IMR-90 (cell line): ENCODE data around the gene CEP135. TPM values are rescaled to one million over a fixed set of nuclear protein-coding genes. Genes with fewer than 3 reads are reported as not detected.

ENCODE experiments used
- ATAC-seq: fragments of 200-7000 bp; cut with Tn5 transposase; 2 replicates; pipeline ENCODE4 v1.9.1; 2020; ENCODE audit warnings: low read depth, mild to moderate bottlenecking, moderate library complexity
- BruUV-seq: library from RNA; stranded (reverse); fragments of 400-500 nt; replicated peaks from 2 replicates; lab custom pipeline; 2021; lab: Mats Ljungman, UMichigan
- CTCF ChIA-PET: fragments of 300-600 bp; formaldehyde crosslinking; extraction: SDS; loops from one replicate; lab custom pipeline; 2021; ENCODE audit warnings: antibody characterized with exemption; lab: Yijun Ruan, JAX
- POLR2A ChIA-PET: fragments of 300-600 bp; sonication (Branson Sonifier 250); formaldehyde crosslinking; loops from one replicate; lab custom pipeline; 2022; ENCODE audit warnings: antibody characterized with exemption; ENCODE audit not compliant: unreplicated experiment; lab: Charles Lee
- DNase-seq: peaks from one replicate; pipeline ENCODE4 v3.0.0; 2013
- H2AFZ ChIP-seq: replicated peaks from 2 replicates; pipeline ENCODE3; 2013; ENCODE audit warnings: low read length, mild to moderate bottlenecking; ENCODE audit not compliant: poor library complexity
- H2AK5ac ChIP-seq: 2 replicates; pipeline ENCODE4 v1.6.1; 2013; ENCODE audit warnings: low read depth, low read length, inconsistent platforms
- H2AK9ac ChIP-seq: replicated peaks from 2 replicates; pipeline ENCODE3; 2013; ENCODE audit warnings: mild to moderate bottlenecking, low read depth, low read length, moderate library complexity; ENCODE audit not compliant: poor library complexity
- H2BK120ac ChIP-seq: 2 replicates; pipeline ENCODE4 v1.6.1; 2013; ENCODE audit warnings: low read depth, low read length, inconsistent platforms
- H2BK15ac ChIP-seq: 3 replicates; pipeline ENCODE4 v1.6.1; 2013; ENCODE audit warnings: low read depth, low read length, inconsistent platforms
- H2BK20ac ChIP-seq: 2 replicates; pipeline ENCODE4 v1.6.1; 2013; ENCODE audit warnings: low read depth, mild to moderate bottlenecking, inconsistent platforms, low read length, moderate library complexity
- H2BK5ac ChIP-seq: 2 replicates; pipeline ENCODE4 v1.6.1; 2013; ENCODE audit warnings: mild to moderate bottlenecking, low read depth, low read length, inconsistent platforms; ENCODE audit not compliant: poor library complexity, severe bottlenecking
- H3K14ac ChIP-seq: replicated peaks from 2 replicates; pipeline ENCODE4 v1.6.1; 2013; ENCODE audit warnings: low read depth, low read length, inconsistent platforms
- H3K18ac ChIP-seq: 2 replicates; pipeline ENCODE4 v1.6.1; 2013; ENCODE audit warnings: low read depth, low read length, control low read depth
- H3K23ac ChIP-seq: 2 replicates; pipeline ENCODE4 v1.6.1; 2013; ENCODE audit warnings: low read depth, low read length, inconsistent platforms
- H3K27ac ChIP-seq: 2 replicates; pipeline ENCODE4 v1.5.1; 2013; ENCODE audit warnings: mild to moderate bottlenecking, control low read depth, low read length; ENCODE audit not compliant: insufficient read depth
- H3K27me3 ChIP-seq: 2 replicates; pipeline ENCODE4 v1.6.1; 2013; ENCODE audit warnings: low read length; ENCODE audit not compliant: control insufficient read depth, insufficient read depth
- H3K36me3 ChIP-seq: 2 replicates; pipeline ENCODE4 v1.6.1; 2013; ENCODE audit warnings: low read length, mixed read lengths; ENCODE audit not compliant: control insufficient read depth, insufficient read depth
- H3K4ac ChIP-seq: 2 replicates; pipeline ENCODE4 v1.6.1; 2013; ENCODE audit warnings: low read depth, low read length, inconsistent platforms
- H3K4me1 ChIP-seq: 2 replicates; pipeline ENCODE4 v1.6.1; 2013; ENCODE audit warnings: low read length, mixed read lengths; ENCODE audit not compliant: control insufficient read depth, insufficient read depth
- H3K4me2 ChIP-seq: 2 replicates; pipeline ENCODE4 v1.6.1; 2013; ENCODE audit warnings: low read depth, mild to moderate bottlenecking, control low read depth, low read length, moderate library complexity
- H3K4me3 ChIP-seq: 2 replicates; pipeline ENCODE4 v1.5.1; 2013; ENCODE audit warnings: low read depth, mild to moderate bottlenecking, control low read depth, low read length, moderate library complexity; ENCODE audit not compliant: insufficient read depth
- H3K56ac ChIP-seq: 2 replicates; pipeline ENCODE4 v1.6.1; 2013; ENCODE audit warnings: low read length, inconsistent platforms; ENCODE audit not compliant: insufficient read depth; ENCODE audit errors: extremely low read depth
- H3K79me1 ChIP-seq, 2 experiments: 2 replicates each; pipeline ENCODE4 v1.6.1; 2013; ENCODE audit warnings: low read length in 2 of 2, inconsistent platforms in 1 of 2, low read depth in 1 of 2
- H3K9ac ChIP-seq: 2 replicates; pipeline ENCODE4 v1.6.1; 2013; ENCODE audit warnings: low read depth, low read length, control low read depth
- H3K9me1 ChIP-seq: 2 replicates; pipeline ENCODE4 v1.6.1; 2013; ENCODE audit warnings: low read length, inconsistent platforms; ENCODE audit not compliant: insufficient read depth
- H3K9me3 ChIP-seq: 2 replicates; pipeline ENCODE4 v1.6.1; 2013; ENCODE audit warnings: low read length; ENCODE audit not compliant: control insufficient read depth, insufficient read depth
- H4K20me1 ChIP-seq: 2 replicates; pipeline ENCODE4 v1.6.1; 2013; ENCODE audit warnings: low read length, inconsistent platforms; ENCODE audit not compliant: insufficient read depth
- H4K5ac ChIP-seq: 2 replicates; pipeline ENCODE4 v1.6.1; 2013; ENCODE audit warnings: mild to moderate bottlenecking, low read depth, low read length, control low read depth
- H4K8ac ChIP-seq, 2 experiments: 2 replicates each; pipeline ENCODE4 v1.6.1; 2013; ENCODE audit warnings: low read depth in 2 of 2, low read length in 2 of 2, control low read depth in 1 of 2, inconsistent platforms in 1 of 2
- H4K91ac ChIP-seq: 2 replicates; pipeline ENCODE4 v1.6.1; 2013; ENCODE audit warnings: low read depth, low read length, inconsistent platforms; ENCODE audit not compliant: insufficient read depth
- BHLHE40 ChIP-seq: fragments of 150-350 bp; IDR thresholded peaks from 2 replicates; pipeline ENCODE4 v1.6.1; 2016; ENCODE audit warnings: mild to moderate bottlenecking, low read depth, low read length
- CEBPB ChIP-seq: IDR thresholded peaks from 2 replicates; pipeline ENCODE4 v1.6.1; 2012; ENCODE audit warnings: low read depth, low read length, improper control_type of control experiment
- CHD1 ChIP-seq: IDR thresholded peaks from 2 replicates; pipeline ENCODE4 v1.6.1; 2012; ENCODE audit warnings: low read depth, low read length, improper control_type of control experiment
- CTCF ChIP-seq: conservative IDR thresholded peaks from 2 replicates; pipeline ENCODE4 v1.5.1; 2012; ENCODE audit warnings: mild to moderate bottlenecking, low read depth, low read length, improper control_type of control experiment
- ELK1 ChIP-seq: fragments of 150-350 bp; IDR thresholded peaks from 2 replicates; pipeline ENCODE4 v1.6.1; 2016; ENCODE audit warnings: low read depth, mild to moderate bottlenecking, low read length, moderate library complexity, borderline replicate concordance
- MAFK ChIP-seq: IDR thresholded peaks from 2 replicates; pipeline ENCODE4 v1.6.1; 2012; ENCODE audit warnings: low read depth, low read length, improper control_type of control experiment
- MAZ ChIP-seq: IDR thresholded peaks from 2 replicates; pipeline ENCODE4 v1.6.1; 2012; ENCODE audit warnings: low read depth, mild to moderate bottlenecking, low read length, improper control_type of control experiment, moderate library complexity, borderline replicate concordance
- MXI1 ChIP-seq: IDR thresholded peaks from 2 replicates; pipeline ENCODE4 v1.6.1; 2012; ENCODE audit warnings: low read depth, mild to moderate bottlenecking, low read length, moderate library complexity, borderline replicate concordance
- POLR2A ChIP-seq: IDR thresholded peaks from 2 replicates; pipeline ENCODE4 v1.6.1; 2012; ENCODE audit warnings: mild to moderate bottlenecking, low read depth, low read length
- RCOR1 ChIP-seq: IDR thresholded peaks from 2 replicates; pipeline ENCODE4 v1.6.1; 2012; ENCODE audit warnings: mild to moderate bottlenecking, low read length, improper control_type of control experiment; ENCODE audit not compliant: insufficient replicate concordance
- RFX5 ChIP-seq: IDR thresholded peaks from 2 replicates; pipeline ENCODE4 v1.8.0; 2012; ENCODE audit warnings: low read depth, mild to moderate bottlenecking, low read length, moderate library complexity
- SMC3 ChIP-seq: fragments of 150-350 bp; IDR thresholded peaks from 2 replicates; pipeline ENCODE4 v1.6.1; 2016; ENCODE audit warnings: low read depth, mild to moderate bottlenecking, antibody characterized with exemption, low read length, moderate library complexity
- WGBS, 2 experiments: methylation state at CpG; one replicate each; pipeline versions ENCODE4 v1.1.5 to v1.1.7; 2013; ENCODE audit warnings: missing lambda C conversion rate in 2 of 2; ENCODE audit not compliant: insufficient read length in 1 of 2; ENCODE audit errors: extremely low coverage in 2 of 2; 5-methylcytosine and 5-hydroxymethylcytosine counted together
- dilution Hi-C: fragments of 300-500 bp; cut with HindIII; formaldehyde crosslinking; loops from one replicate; pipeline ENCODE4 v1.14.3; 2018; ENCODE audit warnings: low sequenced_read_pairs; ENCODE audit not compliant: unreplicated experiment
- in situ Hi-C: fragments of 300-500 bp; cut with MboI; formaldehyde crosslinking; loops from 3 replicates; pipeline ENCODE4 v1.14.3; 2019; ENCODE audit warnings: low sequenced_read_pairs, inconsistent platforms, mixed read lengths
- intact Hi-C: fragments of 100-400 bp; cut with micrococcal nuclease; formaldehyde crosslinking; loops from 2 replicates; pipeline ENCODE4 v1.10.0; 2022
- polyA plus RNA-seq, 3 experiments: library from polyadenylated mRNA; depleted of rRNA; stranded (reverse); fragments of >200 nt; gene quantifications; 2 replicates each; pipeline ENCODE4 v1.2.3, GENCODE V29; 2012; ENCODE audit warnings: low replicate concordance in 1 of 3
- total RNA-seq: library from RNA; depleted of rRNA; stranded (reverse); fragments of >200 nt; gene quantifications from 2 replicates; pipeline ENCODE4 v1.2.3, GENCODE V29; 2012

Gene CEP135
- total and polyA plus RNA-seq, 2 of the 4 experiments (the other 2 are of a cell fraction) = 2.7 to 3.2 TPM

DNA sequence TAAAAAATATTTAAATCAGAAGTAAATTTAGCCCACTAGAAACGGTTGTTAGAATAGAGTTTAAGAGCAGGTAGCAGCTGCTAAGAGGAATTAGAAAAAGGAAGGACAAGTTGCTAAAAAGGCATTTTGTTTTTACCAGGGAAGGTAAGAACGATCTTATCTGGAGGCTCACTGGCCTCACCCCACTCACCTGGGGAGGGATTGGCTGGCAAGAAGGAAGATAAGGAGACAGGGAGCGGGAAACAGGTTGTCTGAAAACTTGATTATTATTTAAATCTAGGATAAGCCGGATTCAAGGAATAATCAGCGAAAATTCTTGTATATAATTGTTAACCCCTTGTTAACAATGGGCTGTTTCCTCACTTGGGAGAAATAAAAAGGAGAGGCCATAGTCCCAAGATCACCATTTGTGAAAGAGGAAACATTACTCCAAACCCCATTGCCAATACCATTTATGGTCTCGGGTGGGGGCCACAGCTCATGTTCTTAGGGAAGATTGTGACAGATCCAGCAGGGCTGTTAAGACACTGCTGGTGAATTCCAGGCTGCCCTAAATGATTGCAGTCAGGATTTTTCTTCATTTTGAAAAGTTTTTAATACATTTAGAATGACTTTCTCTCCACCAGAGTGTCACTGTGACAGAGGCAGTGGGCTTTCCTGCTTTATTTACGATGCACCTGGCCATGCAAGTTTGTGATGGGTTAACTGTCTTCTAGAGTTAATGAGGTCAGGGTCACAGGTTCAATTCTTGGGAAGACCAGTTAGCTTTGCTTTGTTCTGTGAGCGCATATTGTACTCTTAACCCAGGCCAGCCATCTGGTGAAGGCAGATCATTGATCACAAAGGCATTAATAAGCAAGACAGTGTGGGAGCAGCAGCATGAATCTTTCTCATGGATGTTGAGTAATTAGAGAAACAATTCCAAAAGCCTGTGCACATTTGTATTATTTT, 106.6 kb downstream of the CEP135 start:
- Histone ChIP-seq H3K56ac (no peak overlapping the region), H2AK9ac (no peak overlapping the region), H3K9me3 (no peaks in the 10 kb centered on the region), H3K27ac (no peak overlapping the region), H3K4me1 (no peaks in the 10 kb centered on the region), H3K4me2 (no peak overlapping the region), H2BK5ac (no peak overlapping the region), H2BK120ac (no peak overlapping the region), H4K20me1 (no peaks in the 10 kb centered on the region), H2BK15ac (no peak overlapping the region), H2BK20ac (no peak overlapping the region), H3K4me3 (no peak overlapping the region), H4K91ac (no peak overlapping the region), H2AK5ac (no peak overlapping the region), H3K4ac (no peak overlapping the region), H4K8ac (no peak overlapping the region), H3K9ac (no peak overlapping the region), H3K9me1 (peaks cover 3% of the 10 kb centered on the region; the same call in 1 of the 2 replicates), H3K18ac (no peak overlapping the region), H3K23ac (no peak overlapping the region), H3K36me3 (no peaks in the 10 kb centered on the region), H3K79me1 (no peaks in the 10 kb centered on the region; a peak in 1 of 4 replicates), H3K27me3 (peaks cover 8% of the 10 kb centered on the region), H2AFZ (no peak overlapping the region), H4K5ac (no peak overlapping the region), H3K14ac (no peak overlapping the region)
- WGBS, 2 experiments = no CpG with 5 or more reads among the region's 8 CpGs
- DNase-seq (no peak), ATAC-seq (no peak)
- dilution Hi-C loops (no loop called here), in situ Hi-C loops (no loop called here), intact Hi-C loops (no loop called here)
- ChIA-PET CTCF (interaction anchor here (0.6 kb wide), 1 partner anchor 24 kb away, joined by 4 read pairs; no protein-coding TSS in a partner anchor), POLR2A (no interaction called here)
- TF ChIP-seq CTCF = no peak
- TF ChIP-seq POLR2A = no peak
- TF ChIP-seq RFX5 = no peak
- TF ChIP-seq SMC3 = no peak
- no peak for TF ChIP-seq CHD1
- no peak for TF ChIP-seq MAFK
- no peak for TF ChIP-seq MAZ
- TF ChIP-seq ELK1 = no peak
- TF ChIP-seq RCOR1 = no peak
- no peak for TF ChIP-seq BHLHE40
- no peak for TF ChIP-seq CEBPB
- TF ChIP-seq MXI1 = no peak
- no TSS peak for BruUV-seq
